Activated T-helper 2 cell treated with anti-CD3 and anti-CD28 coated beads, Interferon-gamma antibody, Interleukin-2, Interleukin-4, amounts not matched to agents 10 μg/mL and 5 μg/mL and 100 μg/mL, durations not matched to agents 14 hours and 24 hours and 36 hours (primary cell): Measurements from ENCODE around the gene IVD. TPM values are rescaled to one million over a fixed set of nuclear protein-coding genes. Genes with fewer than 3 reads are reported as not detected.
A peak's percentile ranks its signal among the peaks of the same experiment; 100 is the strongest.

Experiments used
- DNase-seq: peaks from one replicate; pipeline ENCODE4 v3.0.0; 2021; ENCODE audit warnings: low spot score
- H3K27ac Mint-ChIP-seq: one replicate; pipeline ENCODE4 v1.8.0; 2021; ENCODE audit warnings: mixed read lengths
- H3K27me3 Mint-ChIP-seq: one replicate; pipeline ENCODE4 v1.8.0; 2021; ENCODE audit warnings: low read depth, mixed read lengths
- H3K36me3 Mint-ChIP-seq: one replicate; pipeline ENCODE4 v1.8.0; 2021; ENCODE audit warnings: low read depth, mixed read lengths
- H3K4me1 Mint-ChIP-seq: one replicate; pipeline ENCODE4 v1.8.0; 2021; ENCODE audit warnings: low read depth, mixed read lengths
- H3K4me3 Mint-ChIP-seq: one replicate; pipeline ENCODE4 v1.8.0; 2021; ENCODE audit warnings: low read depth, mild to moderate bottlenecking, moderate library complexity, mixed read lengths
- H3K9me3 Mint-ChIP-seq: one replicate; pipeline ENCODE4 v1.8.0; 2021; ENCODE audit warnings: mixed read lengths
- intact Hi-C: fragments of 100-400 bp; cut with micrococcal nuclease; formaldehyde crosslinking; loops from one replicate; pipeline ENCODE4 v1.15.1; 2023
- total RNA-seq: library from RNA; stranded (reverse); gene quantifications from 2 replicates; pipeline ENCODE4 v1.2.3, GENCODE V29; 2022

IVD gene
- total RNA-seq, 1 donor from 2014 or later, result 79.4 TPM

- no peak overlapping the region for H3K4me3 Mint-ChIP-seq
- H3K27ac Mint-ChIP-seq, result no peak overlapping the region
- peaks cover 31% of the 10 kb centered on the region for H3K36me3 Mint-ChIP-seq
- DNase-seq, result no peak
- intact Hi-C loops, result loop anchor here (1.0 to 5.0 kb wide), 3 partner anchors 14 to 40 kb away; no protein-coding TSS in a partner anchor
- H3K4me1 Mint-ChIP-seq, result peaks cover 23% of the 10 kb centered on the region
- no peaks in the 10 kb centered on the region for H3K9me3 Mint-ChIP-seq
- H3K27me3 Mint-ChIP-seq, result peaks cover 7% of the 10 kb centered on the region
These were observed 23.6 kb upstream of the IVD start for GRCh38 chr15:40381818-40382529.

- peaks cover 7% of the 10 kb centered on the region for H3K27me3 Mint-ChIP-seq
- peak within 1 kb of the TSS; percentile 94 for H3K4me3 Mint-ChIP-seq
- H3K9me3 Mint-ChIP-seq, result no peaks in the 10 kb centered on the region
- H3K4me1 Mint-ChIP-seq, result peaks cover 23% of the 10 kb centered on the region
- intact Hi-C loops, result loop anchor here (1.0 to 5.0 kb wide), 3 partner anchors 15 to 39 kb away; no protein-coding TSS in a partner anchor
- DNase-seq, result peak; percentile 89
- H3K27ac Mint-ChIP-seq, result peak within 1 kb of the TSS; percentile 91
- H3K36me3 Mint-ChIP-seq, result peaks cover 40% of the 10 kb centered on the region
These were observed 22.8 kb upstream of the IVD start, which contains the start of gene KNSTRN for GRCh38 chr15:40382580-40383456. TSS of gene KNSTRN (plus strand) at chr15:40382721. CDS start at chr15:40382836, 115 bp downstream.

- peaks cover 72% of the 10 kb centered on the region for H3K36me3 Mint-ChIP-seq
- H3K4me3 Mint-ChIP-seq, result no peak overlapping the region
- no peaks in the 10 kb centered on the region for H3K9me3 Mint-ChIP-seq
- no peak overlapping the region for H3K27ac Mint-ChIP-seq
- DNase-seq, result no peak
- intact Hi-C loops, result no loop called here
- H3K4me1 Mint-ChIP-seq, result peaks cover 23% of the 10 kb centered on the region
- no peaks in the 10 kb centered on the region for H3K27me3 Mint-ChIP-seq
These were observed 19.1 kb upstream of the IVD start for GRCh38 chr15:40386480-40386879.

DNA sequence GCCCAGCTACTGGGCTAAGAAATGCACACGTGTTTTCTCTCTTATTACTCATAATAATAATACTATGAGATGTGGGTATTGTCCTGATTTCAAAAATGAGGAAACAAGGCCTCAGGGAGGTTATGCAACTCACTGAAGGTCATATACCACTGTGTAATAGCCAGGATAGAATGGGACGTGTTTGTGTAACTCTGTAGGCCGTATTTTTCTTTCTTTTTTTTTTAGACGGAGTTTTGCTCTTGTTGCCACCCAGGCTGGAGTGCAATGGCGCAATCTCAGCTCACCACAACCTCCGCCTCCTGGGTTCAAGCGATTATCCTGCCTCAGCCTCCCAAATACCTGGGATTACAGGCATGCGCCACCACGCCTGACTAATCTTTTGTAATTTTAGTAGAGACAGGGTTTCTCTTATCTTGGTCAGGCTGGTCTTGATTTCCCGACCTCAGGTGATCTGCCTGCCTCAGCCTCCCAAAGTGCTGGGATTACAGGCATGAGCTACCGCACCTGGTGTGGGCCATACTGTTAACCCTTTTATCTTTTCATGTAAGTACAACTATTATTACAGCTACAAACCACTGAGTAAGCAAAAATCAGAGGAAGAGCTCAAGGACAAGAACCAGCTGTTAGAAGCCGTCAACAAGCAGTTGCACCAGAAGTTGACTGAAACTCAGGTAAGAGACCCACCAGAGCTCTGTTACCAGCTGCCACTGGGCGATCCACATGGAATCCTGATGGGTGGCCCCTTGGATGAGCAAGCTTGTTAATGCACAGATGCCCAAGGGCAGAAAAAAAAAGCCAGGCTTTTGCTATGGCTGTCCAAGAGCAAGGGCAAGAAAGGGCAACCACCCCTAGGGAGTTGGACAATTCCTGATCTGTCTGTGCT is 16.4 kb upstream of the IVD start:
- Mint-ChIP-seq H3K27me3 (no peaks in the 10 kb centered on the region), H3K4me3 (no peak overlapping the region), H3K36me3 (peaks cover 88% of the 10 kb centered on the region), H3K27ac (no peak overlapping the region), H3K9me3 (no peaks in the 10 kb centered on the region), H3K4me1 (peaks cover 12% of the 10 kb centered on the region)
- no peak for DNase-seq
- intact Hi-C loops, result no loop called here

- Mint-ChIP-seq H3K9me3 (no peaks in the 10 kb centered on the region), H3K27ac (no peak overlapping the region), H3K4me1 (peaks cover 4% of the 10 kb centered on the region), H3K4me3 (no peak overlapping the region), H3K36me3 (peaks cover 82% of the 10 kb centered on the region), H3K27me3 (no peaks in the 10 kb centered on the region)
- intact Hi-C loops, result no loop called here
- no peak for DNase-seq
These were observed 15.6 kb upstream of the IVD start for GRCh38 chr15:40389824-40390595.

DNA sequence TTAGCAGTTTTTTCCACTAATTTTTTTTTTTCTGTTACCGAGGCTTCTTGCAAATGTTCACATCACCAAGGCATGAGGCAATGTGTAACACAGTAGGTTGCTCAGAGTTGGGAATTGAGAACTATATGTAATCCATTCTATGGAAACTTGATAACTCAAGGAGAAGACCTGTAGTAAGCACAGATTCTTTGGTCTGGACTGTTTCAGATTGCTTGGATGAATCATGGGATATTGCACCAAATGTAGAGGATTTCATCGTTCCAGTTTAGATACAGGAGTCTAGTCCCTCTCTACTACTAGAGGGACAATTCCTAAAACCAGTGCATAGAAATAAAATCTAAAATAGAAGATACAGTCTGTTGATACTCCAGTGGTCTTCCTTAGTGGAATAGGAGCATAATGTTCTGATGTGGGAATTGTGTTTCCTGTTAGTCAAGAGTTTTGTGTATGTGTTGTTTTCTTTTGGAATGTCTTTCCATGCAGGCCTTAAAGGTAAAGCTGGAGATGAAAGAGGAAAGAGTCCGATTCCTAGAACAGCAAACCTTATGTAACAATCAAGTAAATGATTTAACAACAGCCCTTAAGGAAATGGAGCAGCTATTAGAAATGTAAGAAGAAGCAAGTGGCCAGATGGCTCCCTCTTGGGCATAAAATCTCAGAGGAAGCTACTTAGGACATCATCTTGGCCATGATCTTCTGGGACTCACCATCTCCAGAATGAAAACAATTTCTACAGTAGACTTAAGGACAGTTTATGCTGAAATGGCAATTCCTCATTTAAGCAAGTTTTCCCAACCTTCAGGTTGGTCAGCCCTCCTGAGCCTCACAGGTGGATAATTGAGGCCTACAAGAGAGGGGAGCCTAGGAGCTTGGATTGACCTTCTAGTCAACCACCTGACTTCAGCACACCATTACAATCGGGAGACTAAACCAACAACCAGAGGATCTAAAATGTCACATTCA is 12.3 kb upstream of the IVD start:
- no peak overlapping the region for H3K27ac Mint-ChIP-seq
- H3K27me3 Mint-ChIP-seq, result no peaks in the 10 kb centered on the region
- H3K36me3 Mint-ChIP-seq, result peaks cover 62% of the 10 kb centered on the region
- DNase-seq, result no peak
- H3K9me3 Mint-ChIP-seq, result no peaks in the 10 kb centered on the region
- no peak overlapping the region for H3K4me3 Mint-ChIP-seq
- H3K4me1 Mint-ChIP-seq, result peaks cover 8% of the 10 kb centered on the region
- intact Hi-C loops, result no loop called here

DNA sequence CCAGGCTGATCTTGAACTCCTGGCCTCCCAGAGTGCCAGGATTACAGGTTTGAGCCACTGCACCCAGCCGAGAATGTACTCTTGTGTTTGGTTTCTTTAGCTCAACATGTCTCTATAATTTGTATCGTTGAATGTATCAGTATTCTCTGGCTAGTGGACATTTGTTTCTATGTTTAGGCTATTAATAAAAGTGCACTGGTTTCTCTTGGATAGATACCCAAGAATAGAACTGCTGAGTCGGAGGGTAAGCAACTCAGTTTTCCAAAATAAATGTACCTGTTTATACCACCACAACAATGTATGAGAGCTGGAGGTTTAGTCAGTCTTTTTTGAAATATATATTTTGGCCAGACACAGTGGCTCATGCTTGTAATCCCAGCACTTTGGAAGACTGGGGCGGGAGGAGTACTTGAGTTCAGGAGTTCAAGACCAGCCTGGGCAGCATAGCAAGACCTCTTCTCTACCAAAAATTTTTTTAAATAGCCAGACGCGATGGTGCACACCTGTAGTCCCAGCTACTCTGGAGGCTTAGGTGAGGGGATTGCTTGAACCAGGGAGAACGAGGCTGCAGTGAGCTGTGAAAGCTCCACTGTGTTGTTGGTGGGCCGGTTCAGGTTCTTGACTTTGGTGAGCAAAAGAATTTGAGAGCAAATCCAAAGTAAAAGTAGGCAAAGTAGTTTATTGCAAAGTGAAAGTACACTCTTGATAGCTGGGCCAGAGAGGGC is 7.7 kb upstream of the IVD start:
- Mint-ChIP-seq H3K4me3 (peak overlapping the region; percentile 24), H3K9me3 (no peaks in the 10 kb centered on the region), H3K27ac (peak overlapping the region; percentile 34), H3K4me1 (peaks cover 23% of the 10 kb centered on the region), H3K27me3 (no peaks in the 10 kb centered on the region), H3K36me3 (peaks cover 23% of the 10 kb centered on the region)
- DNase-seq, result no peak
- intact Hi-C loops, result loop anchor here (2.0 kb wide), 1 partner anchor 15 kb away; the partner anchor contains the start of gene KNSTRN

DNA sequence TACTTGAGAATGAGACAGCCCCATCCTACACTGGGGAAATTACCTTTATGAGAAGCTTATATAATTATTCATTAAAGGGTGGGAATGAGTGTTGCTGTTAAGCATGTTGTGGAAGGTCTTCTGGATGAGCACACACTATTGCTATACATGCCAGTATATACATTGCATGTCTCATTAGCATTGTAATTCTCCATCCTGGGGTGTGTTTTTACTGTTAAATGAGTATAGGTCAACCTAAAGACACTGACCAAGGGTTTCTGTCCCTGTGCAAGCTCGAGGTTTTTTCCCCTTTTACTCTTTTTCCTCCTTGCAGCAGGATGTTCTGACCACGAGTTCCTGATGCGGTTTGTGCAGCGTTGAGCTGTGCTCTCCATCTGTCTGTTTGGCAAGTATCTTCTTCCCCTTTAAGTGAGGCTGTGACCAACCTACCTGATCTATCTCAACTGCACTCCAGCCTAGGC is 7.2 kb upstream of the IVD start:
- no peaks in the 10 kb centered on the region for H3K27me3 Mint-ChIP-seq
- intact Hi-C loops, result loop anchor here (2.0 kb wide), 1 partner anchor 16 kb away; the partner anchor contains the start of gene KNSTRN
- H3K27ac Mint-ChIP-seq, result peak overlapping the region; percentile 63
- peak; percentile 23 for DNase-seq
- peaks cover 17% of the 10 kb centered on the region for H3K36me3 Mint-ChIP-seq
- no peaks in the 10 kb centered on the region for H3K9me3 Mint-ChIP-seq
- H3K4me3 Mint-ChIP-seq, result no peak overlapping the region
- H3K4me1 Mint-ChIP-seq, result peaks cover 23% of the 10 kb centered on the region

DNA sequence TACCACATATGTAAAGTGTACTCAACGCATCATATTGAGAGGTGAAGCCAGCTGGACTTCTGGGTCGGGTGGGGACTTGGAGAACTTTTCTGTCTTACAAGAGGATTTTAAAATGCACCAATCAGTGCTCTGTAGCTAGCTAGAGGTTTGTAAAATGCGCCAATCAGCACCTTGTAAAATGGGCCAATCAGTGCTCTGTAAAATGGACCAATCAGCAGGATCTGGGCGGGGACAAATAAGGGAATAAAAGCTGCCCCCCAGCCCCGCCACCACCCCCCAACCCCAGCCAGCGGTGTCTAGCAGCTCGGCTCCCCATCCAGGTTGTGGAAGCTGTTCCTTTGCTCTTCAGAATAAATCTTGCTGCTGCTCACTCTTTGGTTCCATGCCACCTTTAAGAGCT is 6.2 kb upstream of the IVD start:
- intact Hi-C loops, result loop anchor here (2.0 kb wide), 1 partner anchor 17 kb away; the partner anchor contains the start of gene KNSTRN
- DNase-seq, result no peak
- peaks cover 26% of the 10 kb centered on the region for H3K4me1 Mint-ChIP-seq
- H3K36me3 Mint-ChIP-seq, result peaks cover 12% of the 10 kb centered on the region
- H3K9me3 Mint-ChIP-seq, result no peaks in the 10 kb centered on the region
- H3K4me3 Mint-ChIP-seq, result no peak overlapping the region
- H3K27me3 Mint-ChIP-seq, result no peaks in the 10 kb centered on the region
- H3K27ac Mint-ChIP-seq, result no peak overlapping the region

GRCh38 chr15:40407330-40407990 is 1.9 kb downstream of the IVD start:
- Mint-ChIP-seq H3K36me3 (peaks cover 55% of the 10 kb centered on the region), H3K9me3 (no peaks in the 10 kb centered on the region), H3K4me3 (peak overlapping the region; percentile 78), H3K27ac (peak overlapping the region; percentile 67), H3K27me3 (no peaks in the 10 kb centered on the region), H3K4me1 (peaks cover 46% of the 10 kb centered on the region)
- intact Hi-C loops, result loop anchor here (5.0 kb wide), 1 partner anchor 40 kb away; no protein-coding TSS in a partner anchor
- DNase-seq, result no peak
